ENCODE measurements around the gene C6.
"Not testable (repeated sequence)": the region's sequence is repeated elsewhere in the genome, so short reads cannot be mapped to it uniquely, and the experiment has no call there.

The C6 gene

GRCh38 chr5:41218929-41219657 lies 5.8 kb upstream of the C6 start:
- no peak for TF ChIP-seq CTCF (conservative IDR thresholded peaks at IDR 0.05)
- H3K27ac ChIP-seq: no peak overlapping the region

- no peak overlapping the region for H3K27ac ChIP-seq
- TF ChIP-seq CTCF (conservative IDR thresholded peaks at IDR 0.05): no peak
Observed at GRCh38 chr5:41214182-41214581, 850 bp upstream of the C6 start.

- no peak for TF ChIP-seq CTCF (conservative IDR thresholded peaks at IDR 0.05)
- no peak overlapping the region for H3K27ac ChIP-seq
Observed at GRCh38 chr5:41212935-41213334, 397 bp downstream of the C6 start.

- H3K27ac ChIP-seq: no peak overlapping the region
- no peak for TF ChIP-seq CTCF (conservative IDR thresholded peaks at IDR 0.05)
Observed at GRCh38 chr5:41211417-41211816, 1.9 kb downstream of the C6 start.

- not testable (repeated sequence) for H3K27ac ChIP-seq
Observed at GRCh38 chr5:41205475-41205874, 7.9 kb downstream of the C6 start.

GRCh38 chr5:41203033-41203432 lies 10.3 kb downstream of the C6 start:
- no peak overlapping the region for H3K27ac ChIP-seq
- no peak for TF ChIP-seq CTCF (conservative IDR thresholded peaks at IDR 0.05)

GRCh38 chr5:41201082-41201772 lies 12.1 kb downstream of the C6 start:
- no peak for TF ChIP-seq CTCF (conservative IDR thresholded peaks at IDR 0.05)
- no peak overlapping the region for H3K27ac ChIP-seq

GRCh38 chr5:41200506-41200905 lies 12.8 kb downstream of the C6 start:
- H3K27ac ChIP-seq: no peak overlapping the region
- TF ChIP-seq CTCF (conservative IDR thresholded peaks at IDR 0.05): no peak
